H1 (cell line): ENCODE measurements around the gene ASB11. TPM values are rescaled to one million over a fixed set of nuclear protein-coding genes. Genes with fewer than 3 reads are reported as not detected.

ENCODE experiments used
- TCF12 ChIP-seq: IDR thresholded peaks from 2 replicates; pipeline ENCODE4 v1.6.1; 2011; ENCODE audit warnings: low read depth, mild to moderate bottlenecking, low read length
- polyA plus RNA-seq, 7 experiments: library from polyadenylated mRNA; depleted of rRNA in 3 of 7; stranded (reverse) in 5 of 7; unstranded in 2 of 7; fragments of >200 nt in 5 of 7; fragments of 200-250 nt in 2 of 7; gene quantifications; 1 replicate in 5 of 7; 2 replicates in 1 of 7; 4 replicates in 1 of 7; pipeline versions ENCODE4 v1.2.1 to v1.2.3, GENCODE V29; 2011 to 2013; ENCODE audit warnings: missing spikeins in 2 of 7, mixed read lengths in 2 of 7
- total RNA-seq: library from RNA; stranded (reverse); fragmentation: NEBNext Ultra II Directional; extraction: Animal tissue kit (Norgen Biotek cat#: 25700); gene quantifications from 2 replicates; pipeline ENCODE4 v1.2.1, GENCODE V29; 2021

The ASB11 gene
- total and polyA plus RNA-seq, 2 of the 8 experiments (the other 6 are each of a cell fraction or from before 2014, with no cell fraction given), result not detected

DNA sequence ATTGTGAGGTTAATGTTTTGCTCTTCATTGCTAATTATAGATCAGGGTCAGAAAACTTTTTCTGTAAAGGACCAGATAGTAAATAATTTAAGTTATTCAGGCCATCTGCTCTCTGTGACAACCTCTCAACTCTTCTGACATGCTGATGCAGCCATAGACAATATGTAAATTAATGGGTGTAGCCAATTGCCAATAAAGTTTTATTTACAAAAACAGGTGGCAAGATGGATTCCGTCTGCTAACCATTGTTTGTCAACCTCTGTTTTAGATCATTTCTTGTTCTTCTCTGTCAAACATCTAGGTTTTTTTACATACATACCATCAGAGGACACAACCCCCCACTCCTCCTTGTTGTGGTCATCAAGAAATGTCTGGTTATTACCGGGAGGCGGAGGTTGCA, 79.3 kb downstream of the ASB11 start (continued):
- TF ChIP-seq TCF12, result no peak
- TF ChIP-seq, all 59 proteins: peak for 0
